Measurements from ENCODE around the gene KCNH1.
A peak's percentile ranks its signal among the peaks of the same experiment; 100 is the strongest.

The KCNH1 gene

DNA sequence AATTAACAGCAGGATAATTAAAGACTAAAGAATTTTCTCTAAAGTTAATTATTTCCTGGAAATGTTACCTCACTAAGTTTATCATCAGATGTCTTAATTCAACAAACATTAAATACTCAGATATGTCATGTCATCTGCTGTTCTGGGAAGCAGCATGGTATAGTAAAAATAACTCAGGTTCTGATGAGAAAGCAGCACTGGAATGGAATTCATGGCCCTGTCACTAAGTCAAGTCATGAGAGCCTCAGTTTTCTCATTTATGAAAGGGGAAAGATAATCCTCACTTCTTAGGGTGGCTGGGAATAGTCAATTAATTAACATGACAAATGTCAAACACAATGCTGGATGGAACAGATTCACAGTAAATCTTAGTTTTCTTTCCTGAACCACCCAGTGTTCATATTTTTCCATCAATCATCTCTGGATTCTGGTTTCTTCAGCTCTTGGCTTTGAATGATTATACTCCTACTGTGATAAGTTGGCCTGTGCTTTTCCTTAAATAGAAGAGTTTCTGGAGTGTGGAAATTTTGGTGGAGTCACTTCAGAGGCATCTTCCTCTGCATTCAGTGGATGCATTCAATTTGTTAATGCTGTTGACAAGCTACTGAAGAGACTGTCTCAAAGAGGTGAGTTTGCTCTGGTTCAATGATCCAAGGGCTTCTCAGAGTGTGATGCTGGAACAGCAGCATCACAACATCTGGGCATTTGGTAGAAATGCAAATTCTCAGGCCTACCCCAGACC is 319.4 kb downstream of the KCNH1 start:
- Mint-ChIP-seq H3K9me3 (no peaks in the 10 kb centered on the region), H3K4me1 (peaks cover 20% of the 10 kb centered on the region), H3K27ac (no peak overlapping the region), H3K27me3 (peaks cover 9% of the 10 kb centered on the region), H3K4me3 (no peak overlapping the region), H3K36me3 (no peaks in the 10 kb centered on the region)
- no peak for ATAC-seq

DNA sequence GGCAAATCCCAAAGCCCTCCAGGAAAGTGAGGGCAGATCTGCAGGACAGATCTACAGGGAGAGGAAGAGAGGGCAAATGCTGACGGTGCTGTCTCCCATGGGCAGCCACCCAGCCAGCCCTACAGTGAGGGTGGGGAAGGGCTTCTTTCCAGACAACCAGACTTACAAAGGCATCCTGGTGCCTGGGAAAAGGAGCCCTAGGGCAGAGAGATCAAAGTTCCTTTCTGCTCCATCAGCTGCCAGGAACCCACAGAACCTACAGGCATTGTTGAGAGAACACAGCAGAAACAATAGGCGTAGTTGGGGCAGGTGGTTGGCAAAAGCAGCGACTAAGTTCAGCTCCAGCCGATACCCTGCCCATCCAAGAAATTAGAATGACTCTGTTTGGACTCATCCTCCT is 332.4 kb downstream of the KCNH1 start:
- no peaks in the 10 kb centered on the region for H3K36me3 Mint-ChIP-seq
- no peaks in the 10 kb centered on the region for H3K9me3 Mint-ChIP-seq
- no peaks in the 10 kb centered on the region for H3K4me1 Mint-ChIP-seq
- ATAC-seq = no peak
- peaks cover 43% of the 10 kb centered on the region for H3K27me3 Mint-ChIP-seq
- H3K4me3 Mint-ChIP-seq = no peak overlapping the region
- H3K27ac Mint-ChIP-seq = no peak overlapping the region

DNA sequence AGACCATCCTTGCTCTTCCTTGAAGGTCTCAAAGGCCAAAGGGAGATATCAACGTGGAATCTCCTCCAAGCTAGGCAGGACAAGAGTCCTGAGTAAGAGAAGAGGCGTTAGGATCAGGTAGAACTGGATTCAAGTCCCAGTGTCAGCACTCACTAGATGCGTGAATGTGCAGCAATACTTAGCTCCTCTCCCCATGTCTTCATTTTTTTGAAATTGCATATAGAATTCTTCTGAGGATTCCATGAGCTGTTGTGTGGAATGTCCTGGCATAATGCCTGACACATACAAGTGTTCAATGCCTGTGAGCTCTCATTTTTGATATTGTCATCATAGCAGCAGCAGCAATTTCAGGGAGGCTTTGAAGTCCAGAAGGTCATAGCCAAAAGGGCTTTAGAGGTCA is 333.2 kb downstream of the KCNH1 start:
- H3K27me3 Mint-ChIP-seq = peaks cover 41% of the 10 kb centered on the region

DNA sequence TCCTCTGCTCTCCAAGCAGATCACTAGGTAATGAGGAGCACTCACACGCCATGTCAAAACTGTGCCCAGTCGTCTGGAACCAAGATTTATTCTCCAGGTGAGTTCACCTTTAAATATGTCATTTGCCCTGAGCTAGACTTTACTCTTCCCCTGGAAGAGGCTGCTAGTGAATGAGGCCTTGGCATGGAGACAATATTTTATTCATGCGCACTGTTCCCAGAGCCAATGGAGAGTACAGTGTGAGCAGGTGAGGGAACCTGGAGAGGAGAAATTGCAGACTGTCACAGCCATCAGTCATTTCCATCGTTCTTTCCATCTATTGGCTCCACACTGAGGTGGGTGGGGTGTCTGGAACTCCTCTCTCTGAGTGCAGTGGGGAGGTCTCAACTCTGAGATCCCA is 333.6 kb downstream of the KCNH1 start:
- no peak for ATAC-seq
- no peaks in the 10 kb centered on the region for H3K36me3 Mint-ChIP-seq
- H3K27me3 Mint-ChIP-seq = peaks cover 37% of the 10 kb centered on the region
- no peaks in the 10 kb centered on the region for H3K4me1 Mint-ChIP-seq
- H3K9me3 Mint-ChIP-seq = no peaks in the 10 kb centered on the region
- no peak overlapping the region for H3K4me3 Mint-ChIP-seq
- no peak overlapping the region for H3K27ac Mint-ChIP-seq

More for the DNA sequence above, 333.2 kb downstream of the KCNH1 start:
- Mint-ChIP-seq H3K9me3 (no peaks in the 10 kb centered on the region), H3K4me3 (no peak overlapping the region), H3K27ac (no peak overlapping the region), H3K36me3 (no peaks in the 10 kb centered on the region), H3K4me1 (no peaks in the 10 kb centered on the region)
- no peak for ATAC-seq

DNA sequence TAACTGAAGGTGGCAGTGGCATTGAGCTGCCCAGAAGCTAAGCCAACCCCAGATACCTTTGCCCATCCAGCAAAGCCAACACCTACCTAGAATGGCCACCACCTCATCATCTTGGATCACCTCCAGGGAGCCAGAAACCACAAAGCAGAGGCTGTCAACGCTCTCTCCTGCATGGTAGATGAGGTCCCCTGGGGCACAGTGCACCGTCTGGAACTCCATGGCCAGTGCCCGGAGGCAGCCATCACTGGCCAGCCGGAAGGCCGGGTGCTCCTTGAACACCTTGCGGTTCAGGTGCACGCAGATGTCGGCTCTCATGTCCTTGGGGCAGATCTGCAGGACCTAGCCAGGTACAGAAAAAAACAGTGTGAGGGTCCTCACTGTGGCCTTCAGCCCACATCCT is 336.5 kb downstream of the KCNH1 start:
- no peak overlapping the region for H3K4me3 Mint-ChIP-seq
- H3K36me3 Mint-ChIP-seq = no peaks in the 10 kb centered on the region
- H3K9me3 Mint-ChIP-seq = no peaks in the 10 kb centered on the region
- no peak for ATAC-seq
- H3K27me3 Mint-ChIP-seq = peaks cover 28% of the 10 kb centered on the region
- H3K27ac Mint-ChIP-seq = no peak overlapping the region
- H3K4me1 Mint-ChIP-seq = no peaks in the 10 kb centered on the region

DNA sequence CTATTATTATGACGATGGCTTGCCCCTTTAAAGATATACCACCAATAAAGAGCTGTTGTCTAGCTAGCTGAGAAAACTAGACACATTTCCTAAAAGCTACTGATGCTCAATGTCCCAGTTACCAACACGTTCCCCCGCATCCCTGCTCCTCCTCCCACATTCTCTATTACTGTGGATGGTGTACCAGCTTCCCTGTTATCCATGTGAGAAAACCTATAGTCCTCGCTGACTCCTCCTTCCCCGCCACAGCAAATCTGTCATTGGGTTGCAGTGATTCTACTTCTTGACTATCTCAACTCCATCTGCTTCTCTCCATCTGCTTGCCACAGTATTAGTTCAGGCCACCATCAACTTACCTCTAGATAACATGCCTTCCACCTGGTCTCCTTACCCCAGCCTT is 337.5 kb downstream of the KCNH1 start:
- H3K4me1 Mint-ChIP-seq = no peaks in the 10 kb centered on the region
- no peak overlapping the region for H3K27ac Mint-ChIP-seq
- H3K9me3 Mint-ChIP-seq = no peaks in the 10 kb centered on the region
- no peaks in the 10 kb centered on the region for H3K36me3 Mint-ChIP-seq
- peaks cover 34% of the 10 kb centered on the region for H3K27me3 Mint-ChIP-seq
- H3K4me3 Mint-ChIP-seq = no peak overlapping the region
- no peak for ATAC-seq

DNA sequence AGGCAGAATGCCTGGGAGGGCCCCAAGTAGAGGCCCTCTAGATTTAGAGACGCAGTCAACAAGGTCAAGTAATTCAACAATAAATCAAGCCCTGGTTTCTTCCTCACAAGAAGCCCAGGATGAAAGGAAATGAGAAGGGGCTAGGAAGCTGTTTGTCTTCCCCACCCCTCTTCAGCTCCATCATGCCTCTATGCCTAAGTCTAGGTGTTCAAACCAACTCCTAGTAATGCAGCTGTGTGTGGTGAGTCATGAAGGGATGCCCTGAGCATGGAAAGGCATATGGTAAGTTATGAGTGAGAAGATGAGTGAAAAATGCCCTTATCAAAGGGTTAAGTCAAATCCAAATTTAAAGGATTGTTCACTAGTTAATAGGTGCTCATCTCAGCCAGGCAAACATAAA is 339.5 kb downstream of the KCNH1 start:
- peaks cover 39% of the 10 kb centered on the region for H3K27me3 Mint-ChIP-seq
- ATAC-seq = no peak
- H3K9me3 Mint-ChIP-seq = no peaks in the 10 kb centered on the region

DNA sequence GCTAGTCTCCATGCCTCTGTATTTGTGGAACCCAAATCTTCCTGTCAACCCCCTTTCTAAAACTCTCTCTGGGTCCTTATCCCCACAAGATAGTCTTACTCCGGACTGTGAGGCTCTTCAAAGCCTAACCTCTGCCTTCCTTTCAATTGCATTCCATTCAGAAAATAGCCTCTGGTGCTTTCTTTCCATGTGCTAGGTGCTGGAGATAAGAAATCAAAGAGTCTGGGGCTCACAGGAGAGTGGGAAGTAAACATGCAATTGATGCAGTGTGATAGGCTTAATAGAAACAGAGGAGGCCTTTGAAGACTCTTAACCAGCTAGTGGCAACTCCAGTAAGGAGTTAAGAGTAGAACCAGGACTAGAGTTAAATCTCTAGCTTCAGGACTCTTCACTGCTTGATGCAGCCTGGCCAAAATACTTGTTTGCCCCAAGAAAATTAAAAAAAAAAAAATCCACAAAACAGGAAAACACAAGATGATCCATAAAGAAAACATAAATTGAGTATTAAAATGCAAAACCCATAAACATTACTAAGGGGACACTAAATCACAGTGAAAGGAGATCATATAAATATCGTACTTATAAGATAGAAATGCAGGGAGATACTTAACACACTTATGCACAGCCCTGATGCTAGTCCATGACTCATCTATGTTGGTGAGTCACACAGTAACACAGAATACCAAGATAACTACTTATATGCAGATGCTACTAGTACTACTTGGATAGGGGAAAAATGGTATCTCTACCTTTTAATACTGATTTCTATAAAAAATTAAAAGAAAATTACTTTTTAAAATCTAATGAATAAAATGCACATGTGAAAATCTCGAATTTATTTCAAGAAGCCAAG is 341.5 kb downstream of the KCNH1 start:
- no peaks in the 10 kb centered on the region for H3K9me3 Mint-ChIP-seq
- H3K27ac Mint-ChIP-seq = no peak overlapping the region
- H3K4me1 Mint-ChIP-seq = no peaks in the 10 kb centered on the region
- ATAC-seq = no peak
- no peaks in the 10 kb centered on the region for H3K36me3 Mint-ChIP-seq
- H3K27me3 Mint-ChIP-seq = peaks cover 39% of the 10 kb centered on the region
- no peak overlapping the region for H3K4me3 Mint-ChIP-seq

More for the DNA sequence above, 339.5 kb downstream of the KCNH1 start:
- no peaks in the 10 kb centered on the region for H3K4me1 Mint-ChIP-seq
- H3K4me3 Mint-ChIP-seq = no peak overlapping the region
- no peak overlapping the region for H3K27ac Mint-ChIP-seq
- no peaks in the 10 kb centered on the region for H3K36me3 Mint-ChIP-seq

DNA sequence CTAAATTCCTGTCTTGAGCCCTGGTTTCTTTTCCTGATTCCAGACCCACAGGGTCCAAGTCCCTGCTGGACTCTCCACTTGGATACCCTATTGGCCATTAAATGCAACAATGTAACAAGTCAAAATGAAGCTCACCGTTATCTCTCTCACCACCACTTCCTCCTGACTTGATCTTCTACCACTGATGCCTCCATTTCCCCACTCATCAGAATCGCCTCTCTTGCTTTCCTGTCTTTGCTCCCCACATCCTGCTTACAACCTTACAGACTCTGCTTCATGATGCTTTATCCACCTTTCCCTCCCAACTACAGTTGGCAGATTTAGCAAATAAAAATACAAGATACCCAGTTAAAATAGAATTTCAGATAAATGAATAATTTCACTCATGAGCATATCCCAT is 343.8 kb downstream of the KCNH1 start:
- H3K36me3 Mint-ChIP-seq = no peaks in the 10 kb centered on the region
- no peak overlapping the region for H3K4me3 Mint-ChIP-seq
- no peak overlapping the region for H3K27ac Mint-ChIP-seq
- H3K9me3 Mint-ChIP-seq = no peaks in the 10 kb centered on the region
- H3K27me3 Mint-ChIP-seq = peaks cover 43% of the 10 kb centered on the region
- no peaks in the 10 kb centered on the region for H3K4me1 Mint-ChIP-seq
- ATAC-seq = no peak

DNA sequence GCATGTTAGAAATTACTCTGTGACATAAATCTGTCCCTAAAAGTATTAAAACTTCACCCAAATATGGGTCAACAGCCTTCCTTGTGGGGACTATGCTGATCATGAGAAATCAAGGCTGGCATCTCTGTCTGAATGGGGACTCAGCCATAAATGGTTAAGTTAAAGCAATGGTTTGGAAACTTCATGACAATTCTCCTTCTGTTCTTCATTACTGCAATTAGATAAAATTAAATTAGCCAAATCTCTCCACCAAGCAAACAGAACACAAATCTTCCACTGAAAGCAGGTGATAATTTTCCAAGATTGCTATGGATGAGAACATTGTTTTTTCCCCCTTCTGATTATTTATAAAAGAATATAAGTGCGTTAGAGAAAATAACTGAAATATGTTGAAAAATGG is 346.1 kb downstream of the KCNH1 start:
- peaks cover 43% of the 10 kb centered on the region for H3K27me3 Mint-ChIP-seq
- no peak for ATAC-seq
- H3K9me3 Mint-ChIP-seq = no peaks in the 10 kb centered on the region
- no peak overlapping the region for H3K27ac Mint-ChIP-seq
- no peaks in the 10 kb centered on the region for H3K4me1 Mint-ChIP-seq
- H3K36me3 Mint-ChIP-seq = no peaks in the 10 kb centered on the region
- H3K4me3 Mint-ChIP-seq = no peak overlapping the region

DNA sequence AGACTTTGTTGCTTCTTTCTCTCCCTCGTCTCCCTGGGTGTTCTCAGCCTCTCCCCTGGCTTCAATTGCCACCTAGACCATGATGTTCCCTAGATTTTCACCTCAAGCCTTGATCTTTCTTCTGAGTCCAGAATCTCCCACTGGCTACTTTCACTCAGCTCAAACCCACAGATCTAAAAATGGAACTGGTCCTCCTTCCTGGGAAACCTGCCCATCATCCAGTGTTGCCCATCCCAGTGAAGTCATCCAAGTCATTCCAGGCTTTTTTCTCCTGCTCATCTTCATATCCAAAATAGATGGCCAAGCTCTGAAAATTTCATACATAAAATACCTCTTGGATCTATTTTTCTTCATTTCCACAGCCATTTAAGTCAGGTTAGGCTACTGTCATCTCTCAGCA is 347.4 kb downstream of the KCNH1 start:
- ATAC-seq = no peak
- no peak overlapping the region for H3K4me3 Mint-ChIP-seq
- no peak overlapping the region for H3K27ac Mint-ChIP-seq
- H3K36me3 Mint-ChIP-seq = no peaks in the 10 kb centered on the region
- H3K9me3 Mint-ChIP-seq = no peaks in the 10 kb centered on the region
- H3K4me1 Mint-ChIP-seq = no peaks in the 10 kb centered on the region
- peaks cover 30% of the 10 kb centered on the region for H3K27me3 Mint-ChIP-seq

DNA sequence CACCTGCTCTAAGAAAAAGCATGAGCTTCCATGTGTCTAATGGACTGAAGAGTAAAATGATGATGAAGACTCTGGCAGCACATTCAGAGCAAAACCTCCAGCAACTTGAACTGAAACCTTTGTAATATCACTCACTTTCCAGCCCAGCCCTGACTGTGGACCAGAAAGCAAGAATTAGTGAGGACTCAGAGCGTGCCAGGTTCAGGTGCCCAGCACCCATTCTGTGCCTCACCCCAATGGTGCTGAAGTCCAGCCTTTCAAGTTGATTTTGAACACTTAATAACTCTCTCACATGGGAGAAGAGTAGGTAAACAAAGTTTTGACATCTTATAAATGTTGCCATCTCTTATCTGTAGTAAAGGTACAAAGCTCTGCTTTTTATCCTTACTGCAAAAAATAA is 350.0 kb downstream of the KCNH1 start:
- Mint-ChIP-seq H3K27me3 (peaks cover 13% of the 10 kb centered on the region), H3K4me3 (no peak overlapping the region), H3K9me3 (no peaks in the 10 kb centered on the region), H3K27ac (no peak overlapping the region), H3K4me1 (no peaks in the 10 kb centered on the region), H3K36me3 (no peaks in the 10 kb centered on the region)
- ATAC-seq = peak; percentile 10

DNA sequence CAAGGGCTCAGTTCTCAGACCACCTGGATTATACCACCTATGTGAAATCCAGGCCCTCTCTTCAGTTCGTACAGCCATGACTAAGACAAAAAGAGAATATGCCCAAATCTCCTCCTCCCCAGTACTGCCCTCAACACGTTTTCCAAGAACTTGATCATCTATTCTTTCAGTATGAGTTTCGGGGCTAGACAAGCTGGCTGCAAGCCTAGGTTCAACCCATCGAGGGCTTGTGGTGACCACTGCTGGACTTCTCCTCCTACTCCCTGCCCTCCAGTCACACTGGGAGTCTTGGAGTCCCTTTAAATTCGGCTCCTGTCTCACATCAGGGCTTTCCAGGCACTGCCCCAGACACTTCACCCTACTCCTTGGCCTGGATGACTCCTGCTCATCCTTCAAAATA is 352.3 kb downstream of the KCNH1 start:
- Mint-ChIP-seq H3K4me3 (no peak overlapping the region), H3K36me3 (no peaks in the 10 kb centered on the region), H3K27ac (no peak overlapping the region), H3K4me1 (no peaks in the 10 kb centered on the region), H3K9me3 (no peaks in the 10 kb centered on the region), H3K27me3 (peaks cover 5% of the 10 kb centered on the region)
- no peak for ATAC-seq

DNA sequence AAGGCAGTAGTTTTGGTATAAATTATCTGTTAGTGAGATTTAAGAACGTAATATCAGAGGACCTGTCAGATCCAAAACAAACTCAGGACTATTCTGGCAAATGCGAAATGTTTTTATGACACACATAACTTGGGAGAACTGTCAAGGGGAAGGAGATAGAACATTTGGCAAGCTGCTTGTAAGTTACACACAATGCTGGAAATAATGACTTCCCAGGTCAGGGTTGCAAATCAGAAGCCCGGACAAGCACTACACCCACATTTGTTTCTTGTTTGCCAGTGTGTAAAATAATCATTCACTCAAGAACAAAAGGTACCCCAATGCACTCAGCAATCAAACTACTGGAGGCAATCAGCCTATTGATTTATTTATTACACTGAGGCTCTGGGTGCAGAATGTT is 354.7 kb downstream of the KCNH1 start:
- no peaks in the 10 kb centered on the region for H3K4me1 Mint-ChIP-seq
- ATAC-seq = no peak

DNA sequence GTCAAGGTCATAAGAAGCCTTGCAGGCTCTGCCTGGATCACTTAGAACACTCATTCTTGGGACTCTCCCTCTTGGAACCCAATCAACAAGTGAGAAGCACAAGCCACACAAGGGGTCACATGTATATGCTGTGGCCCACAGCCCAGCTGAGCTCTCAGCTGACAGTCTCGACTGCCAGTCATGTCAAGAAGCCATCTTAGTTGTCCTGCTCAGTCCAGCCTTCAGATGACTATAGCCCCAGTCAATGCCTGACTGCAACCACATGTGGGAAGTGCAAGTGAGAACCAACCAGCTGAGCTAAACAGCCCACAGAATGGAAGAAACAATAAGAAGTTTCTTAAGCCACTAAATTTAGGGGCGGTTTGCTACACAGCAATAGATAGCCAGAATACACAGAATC is 356.0 kb downstream of the KCNH1 start:
- no peak for ATAC-seq
- H3K27me3 Mint-ChIP-seq = no peaks in the 10 kb centered on the region

More for the DNA sequence above, 354.7 kb downstream of the KCNH1 start:
- H3K4me3 Mint-ChIP-seq = no peak overlapping the region
- H3K9me3 Mint-ChIP-seq = no peaks in the 10 kb centered on the region
- H3K27me3 Mint-ChIP-seq = no peaks in the 10 kb centered on the region
- no peaks in the 10 kb centered on the region for H3K36me3 Mint-ChIP-seq
- no peak overlapping the region for H3K27ac Mint-ChIP-seq

DNA sequence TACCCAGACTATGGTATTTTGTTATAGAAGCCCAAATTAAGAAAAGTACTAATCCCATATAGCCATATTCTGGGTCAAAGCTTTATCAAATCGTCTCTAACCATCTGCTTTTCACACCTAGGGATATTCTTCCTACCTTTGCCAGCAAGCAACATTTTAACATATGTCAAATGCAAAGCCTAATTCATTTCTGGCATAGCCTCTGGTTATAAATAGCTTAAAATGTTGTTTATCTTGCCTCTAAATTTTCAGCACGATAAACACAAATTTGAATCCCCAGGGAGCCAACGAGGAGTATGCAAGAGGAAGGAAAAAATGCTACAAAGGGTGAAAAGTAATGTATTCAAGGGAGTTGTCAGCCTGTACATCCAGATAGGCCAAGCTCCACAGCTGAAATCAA is 357.2 kb downstream of the KCNH1 start:
- Mint-ChIP-seq H3K9me3 (no peaks in the 10 kb centered on the region), H3K4me1 (no peaks in the 10 kb centered on the region), H3K4me3 (no peak overlapping the region), H3K27ac (no peak overlapping the region), H3K27me3 (no peaks in the 10 kb centered on the region), H3K36me3 (no peaks in the 10 kb centered on the region)
- ATAC-seq = no peak

More for the DNA sequence above, 356.0 kb downstream of the KCNH1 start:
- Mint-ChIP-seq H3K27ac (no peak overlapping the region), H3K4me3 (no peak overlapping the region), H3K4me1 (no peaks in the 10 kb centered on the region), H3K36me3 (no peaks in the 10 kb centered on the region), H3K9me3 (no peaks in the 10 kb centered on the region)
